ENCODE data around the gene ANKRD40. TPM values are rescaled to one million over a fixed set of nuclear protein-coding genes. Genes with fewer than 3 reads are reported as not detected.

Gene ANKRD40
- total and polyA plus RNA-seq, 4 donors: 6.2 to 15.1 (median 9.7) TPM

- Histone ChIP-seq H3K27me3 (ENCODE audit: control insufficient read depth in 4 of 4, insufficient read depth in 4 of 4, low read length in 3 of 4) (no peaks in the 10 kb centered on the region), H3K27ac (ENCODE audit: low read depth in 1 of 2, low read length in 2 of 2) (peak overlapping the region; percentile 5 to 43), H3K4me3 (ENCODE audit: low read depth in 1 of 3, low read length in 3 of 3) (no peak overlapping the region), H3K9ac (ENCODE audit: low read depth in 1 of 2, low read length in 2 of 2) (no peak overlapping the region), H3K4me1 (ENCODE audit: control insufficient read depth in 4 of 4, insufficient read depth in 4 of 4, low read length in 3 of 4) (peaks cover 17 to 55% (median 32%) of the 10 kb centered on the region in 4 donors), H3K9me3 (ENCODE audit: control insufficient read depth in 4 of 4, low read length in 3 of 4) (no peaks in the 10 kb centered on the region), H3K36me3 (ENCODE audit: control insufficient read depth in 4 of 4, insufficient read depth in 3 of 4, low read depth in 1 of 4, low read length in 3 of 4) (peaks cover 0 to 20% (median 9%) of the 10 kb centered on the region in 4 donors)
- TF ChIP-seq YY1 (IDR thresholded peaks at IDR 0.05): peak; percentile 97
- TF ChIP-seq HNF4A (conservative IDR thresholded peaks at IDR 0.05): peak; percentile 80 to 89
- TF ChIP-seq NR2F2 (IDR thresholded peaks at IDR 0.05): no peak
- TF ChIP-seq RXRA (IDR thresholded peaks at IDR 0.05): peak; percentile 93 to 94
- TF ChIP-seq CTCF (IDR thresholded peaks at IDR 0.05; ENCODE audit: low read depth, low read length, missing input control): no peak
- peak in 1 of 2 donors; percentile 64 for TF ChIP-seq JUND (IDR thresholded peaks at IDR 0.05)
- TF ChIP-seq MAX (IDR thresholded peaks at IDR 0.05): peak; percentile 76
- TF ChIP-seq HNF4G (IDR thresholded peaks at IDR 0.05): peak; percentile 42
- TF ChIP-seq FOXA1 (IDR thresholded peaks at IDR 0.05): no peak
- TF ChIP-seq ZBTB33 (IDR thresholded peaks at IDR 0.05): no peak
- peak; percentile 30 for TF ChIP-seq REST (IDR thresholded peaks at IDR 0.05)
- peak; percentile 87 for TF ChIP-seq SP1 (IDR thresholded peaks at IDR 0.05)
- peak; percentile 29 to 61 for TF ChIP-seq RAD21 (IDR thresholded peaks at IDR 0.05)
- DNase-seq (ENCODE audit: low spot score): no peak
- whole genome bisulfite sequencing: 53% methylated on average over 7 of the region's 7 CpGs
These were observed 32.1 kb downstream of the ANKRD40 start for GRCh38 chr17:50675627-50676026.

GRCh38 chr17:50675190-50675589, 32.5 kb downstream of the ANKRD40 start:
- Histone ChIP-seq H3K9me3 (ENCODE audit: control insufficient read depth in 4 of 4, low read length in 3 of 4) (no peaks in the 10 kb centered on the region), H3K4me3 (ENCODE audit: low read depth in 1 of 3, low read length in 3 of 3) (no peak overlapping the region), H3K9ac (ENCODE audit: low read depth in 1 of 2, low read length in 2 of 2) (no peak overlapping the region), H3K4me1 (ENCODE audit: control insufficient read depth in 4 of 4, insufficient read depth in 4 of 4, low read length in 3 of 4) (peaks cover 15 to 55% (median 34%) of the 10 kb centered on the region in 4 donors), H3K36me3 (ENCODE audit: control insufficient read depth in 4 of 4, insufficient read depth in 3 of 4, low read depth in 1 of 4, low read length in 3 of 4) (peaks cover 0 to 20% (median 9%) of the 10 kb centered on the region in 4 donors), H3K27me3 (ENCODE audit: control insufficient read depth in 4 of 4, insufficient read depth in 4 of 4, low read length in 3 of 4) (no peaks in the 10 kb centered on the region), H3K27ac (ENCODE audit: low read depth in 1 of 2, low read length in 2 of 2) (peak overlapping the region; percentile 5 to 35)
- WGBS: 89% methylated on average over 3 of the region's 3 CpGs
- no peak for DNase-seq (ENCODE audit: low spot score)
- TF ChIP-seq FOXA1 (IDR thresholded peaks at IDR 0.05): no peak
- TF ChIP-seq ATF3 (IDR thresholded peaks at IDR 0.05): no peak
- no peak for TF ChIP-seq RXRA (IDR thresholded peaks at IDR 0.05)
- TF ChIP-seq JUND (IDR thresholded peaks at IDR 0.05): no peak
- TF ChIP-seq RAD21 (IDR thresholded peaks at IDR 0.05): no peak
- no peak for TF ChIP-seq HNF4G (IDR thresholded peaks at IDR 0.05)
- TF ChIP-seq HNF4A (conservative IDR thresholded peaks at IDR 0.05): no peak
- TF ChIP-seq FOXA2 (IDR thresholded peaks at IDR 0.05): no peak
- no peak for TF ChIP-seq REST (IDR thresholded peaks at IDR 0.05)
- TF ChIP-seq SP1 (IDR thresholded peaks at IDR 0.05): no peak
- TF ChIP-seq YY1 (IDR thresholded peaks at IDR 0.05): no peak
- no peak for TF ChIP-seq EGR1 (IDR thresholded peaks at IDR 0.05; ENCODE audit: low read depth in 2 of 2)
- TF ChIP-seq TAF1 (conservative IDR thresholded peaks at IDR 0.05): no peak
- TF ChIP-seq MAX (IDR thresholded peaks at IDR 0.05): no peak
- no peak for TF ChIP-seq ZBTB33 (IDR thresholded peaks at IDR 0.05)

Data from liver (tissue), 9 donors.